Prostate gland (tissue), 2 donors: ENCODE data around the gene ANAPC16. TPM values are rescaled to one million over a fixed set of nuclear protein-coding genes. Genes with fewer than 3 reads are reported as not detected.

ENCODE experiments used
- DNase-seq: peaks from one replicate; pipeline ENCODE4 v3.0.0-alpha.2; 2019; ENCODE audit warnings: low spot score
- H3K27ac ChIP-seq, 2 donors: fragments of 200-600 bp; sonication (generic); 2 replicates each; pipeline ENCODE4 v1.5.1; 2017 to 2019
- H3K27me3 ChIP-seq: fragments of 200-600 bp; sonication (generic); replicated peaks from 2 replicates; pipeline ENCODE4 v1.5.1; 2019; ENCODE audit not compliant: insufficient read depth
- H3K36me3 ChIP-seq, 2 donors: fragments of 200-600 bp; sonication (generic); 1 replicate in 1 of 2; 2 replicates in 1 of 2; pipeline versions ENCODE4 v1.5.1 to v1.8.1; 2017 to 2019
- H3K4me1 ChIP-seq: fragments of 200-600 bp; sonication (generic); replicated peaks from 2 replicates; pipeline ENCODE4 v1.5.1; 2019
- H3K4me3 ChIP-seq, 2 donors: fragments of 200-600 bp; sonication (generic); 2 replicates each; pipeline ENCODE4 v1.5.1; 2017 to 2019
- H3K9me3 ChIP-seq: fragments of 200-600 bp; sonication (generic); 2 replicates; pipeline ENCODE4 v1.5.1; 2017
- CTCF ChIP-seq, 4 experiments: fragments of 200-600 bp in 2 of 4; fragments of 450-650 bp in 2 of 4; sonication (generic) in 2 of 4; IDR thresholded peaks; 1 replicate in 3 of 4; 2 replicates in 1 of 4; pipeline ENCODE4 v1.5.1; 2016 to 2019; ENCODE audit warnings: antibody characterized with exemption in 4 of 4, mild to moderate bottlenecking in 2 of 4, moderate library complexity in 2 of 4
- POLR2A ChIP-seq: fragments of 450-650 bp; IDR thresholded peaks from one replicate; pipeline ENCODE4 v1.6.1; 2016; ENCODE audit warnings: antibody characterized with exemption, mild to moderate bottlenecking
- POLR2AphosphoS5 ChIP-seq: sonication (generic); formaldehyde crosslinking; IDR thresholded peaks from one replicate; pipeline ENCODE4 v1.6.1; 2017; ENCODE audit warnings: antibody characterized with exemption
- WGBS: methylation state at CpG from one replicate; pipeline ENCODE4 v1.1.5; 2018; 5-methylcytosine and 5-hydroxymethylcytosine counted together
- intact Hi-C: fragments of 100-400 bp; cut with DNase I; formaldehyde crosslinking; loops from one replicate; pipeline ENCODE4 v1.14.2; 2022
- total RNA-seq, 2 donors: library from RNA; depleted of rRNA; stranded (reverse); fragments of >200 nt; gene quantifications; one replicate each; pipeline ENCODE4 v1.1.0, GENCODE V29; 2016

The ANAPC16 gene
- total RNA-seq, 2 donors from 2014 or later = 73.4 to 123 TPM

GRCh38 chr10:72233621-72234020 is 17.8 kb downstream of the ANAPC16 start:
- Histone ChIP-seq H3K27me3 (no peaks in the 10 kb centered on the region), H3K4me1 (no peaks in the 10 kb centered on the region), H3K36me3 (peaks cover 6 to 19% of the 10 kb centered on the region in 2 donors), H3K9me3 (no peaks in the 10 kb centered on the region), H3K27ac (no peak overlapping the region), H3K4me3 (no peak overlapping the region)
- no peak for DNase-seq
- intact Hi-C loops = no loop called here
- TF ChIP-seq CTCF (IDR thresholded peaks at IDR 0.05) (no peak), POLR2A (no peak), POLR2AphosphoS5 (no peak)

- H3K27me3 ChIP-seq = no peaks in the 10 kb centered on the region
- no peak for DNase-seq
- no peak overlapping the region for H3K4me3 ChIP-seq
- no peak overlapping the region for H3K27ac ChIP-seq
- 89% methylated on average over 6 of the region's 6 CpGs for WGBS
- peaks cover 6 to 19% of the 10 kb centered on the region in 2 donors for H3K36me3 ChIP-seq
- TF ChIP-seq POLR2A (no peak), CTCF (IDR thresholded peaks at IDR 0.05) (no peak), POLR2AphosphoS5 (no peak)
- H3K4me1 ChIP-seq = no peaks in the 10 kb centered on the region
- H3K9me3 ChIP-seq = no peaks in the 10 kb centered on the region
- intact Hi-C loops = no loop called here
Measured at GRCh38 chr10:72234560-72235095, 18.8 kb downstream of the ANAPC16 start.

- intact Hi-C loops = no loop called here
- Histone ChIP-seq H3K27me3 (no peaks in the 10 kb centered on the region), H3K27ac (no peak overlapping the region), H3K9me3 (no peaks in the 10 kb centered on the region), H3K36me3 (peaks cover 6 to 19% of the 10 kb centered on the region in 2 donors), H3K4me3 (no peak overlapping the region), H3K4me1 (no peaks in the 10 kb centered on the region)
- DNase-seq = no peak
- 87% methylated on average over 6 of the region's 6 CpGs for WGBS
- TF ChIP-seq CTCF (IDR thresholded peaks at IDR 0.05) (no peak), POLR2A (no peak), POLR2AphosphoS5 (no peak)
Measured at GRCh38 chr10:72235544-72236279, 19.9 kb downstream of the ANAPC16 start.

GRCh38 chr10:72238392-72239175 is 22.8 kb downstream of the ANAPC16 start:
- TF ChIP-seq POLR2AphosphoS5 (no peak), CTCF (IDR thresholded peaks at IDR 0.05) (no peak), POLR2A (no peak)
- no peaks in the 10 kb centered on the region for H3K4me1 ChIP-seq
- DNase-seq = no peak
- H3K27me3 ChIP-seq = no peaks in the 10 kb centered on the region
- no peaks in the 10 kb centered on the region for H3K9me3 ChIP-seq
- no peak overlapping the region for H3K4me3 ChIP-seq
- 91% methylated on average over 13 of the region's 13 CpGs for WGBS
- no peak overlapping the region for H3K27ac ChIP-seq
- intact Hi-C loops = no loop called here
- peaks cover 6 to 9% of the 10 kb centered on the region in 2 donors for H3K36me3 ChIP-seq
